GM13977 (cell line): ENCODE data around the gene GLYR1.

ENCODE experiments used
- DNase-seq: peaks from one replicate; pipeline ENCODE4 v3.0.0; 2012; ENCODE audit warnings: low spot score
- in situ Hi-C: fragments of 300-500 bp; cut with MboI; formaldehyde crosslinking; loops from one replicate; pipeline ENCODE4 v1.12.0; 2022; ENCODE audit warnings: low sequenced_read_pairs, low pct_unique_long_range_greater_than_20kb, mixed read lengths, inconsistent platforms; ENCODE audit not compliant: unreplicated experiment
- TF ChIP-seq, protein P1 (sequence below): IDR thresholded peaks from 2 replicates; pipeline ENCODE4 v1.5.1; 2012; ENCODE audit warnings: mild to moderate bottlenecking, control low read depth; ENCODE audit not compliant: insufficient read depth; ENCODE audit errors: extremely low read depth, missing control alignments

The GLYR1 gene

DNA sequence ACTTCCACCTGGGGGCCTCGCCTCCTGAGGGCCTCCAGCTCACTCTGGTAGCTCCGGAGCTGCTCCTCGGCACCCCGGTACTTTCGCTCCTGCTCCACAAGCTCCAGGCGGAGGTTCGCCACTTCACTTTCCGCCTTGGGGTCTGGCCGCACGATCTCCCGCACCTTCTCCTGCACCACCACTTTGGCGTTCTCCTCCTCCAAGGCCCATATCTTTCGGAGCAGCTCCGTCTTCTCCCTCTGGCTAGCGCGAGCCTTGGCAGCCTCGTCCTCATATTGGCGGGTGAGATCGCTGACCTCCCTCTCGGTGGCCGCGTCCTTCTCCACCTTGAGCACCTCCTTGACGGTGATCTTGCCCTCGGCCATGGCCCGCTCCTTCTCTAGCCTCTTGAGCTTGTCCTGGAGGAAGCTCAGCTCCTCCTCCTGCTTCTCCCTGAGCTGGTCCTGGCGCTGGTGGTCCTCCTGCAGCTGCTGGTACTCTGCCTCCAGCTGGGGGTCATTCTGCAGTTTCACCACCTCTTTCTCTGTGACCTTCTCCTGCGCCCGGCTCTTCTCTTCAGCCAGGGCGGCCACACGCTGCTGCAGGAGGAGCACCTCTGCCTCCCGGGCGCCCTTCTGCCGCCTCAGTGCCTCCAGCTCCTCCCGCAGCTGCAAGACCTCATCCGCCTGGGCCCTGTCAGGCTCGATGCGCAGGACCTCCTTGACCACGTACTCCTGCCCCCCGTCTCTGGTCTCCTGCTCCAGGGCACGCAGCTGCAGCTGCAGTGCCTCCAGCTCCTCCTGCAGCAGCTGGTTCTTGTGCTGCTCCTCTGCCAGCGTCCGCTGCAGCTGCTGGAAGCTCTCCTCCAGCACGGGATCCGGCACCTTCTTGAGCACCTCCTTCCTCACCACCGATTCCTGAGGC lies 38.1 kb upstream of the GLYR1 start:
- in situ Hi-C loops = no loop called here

DNA sequence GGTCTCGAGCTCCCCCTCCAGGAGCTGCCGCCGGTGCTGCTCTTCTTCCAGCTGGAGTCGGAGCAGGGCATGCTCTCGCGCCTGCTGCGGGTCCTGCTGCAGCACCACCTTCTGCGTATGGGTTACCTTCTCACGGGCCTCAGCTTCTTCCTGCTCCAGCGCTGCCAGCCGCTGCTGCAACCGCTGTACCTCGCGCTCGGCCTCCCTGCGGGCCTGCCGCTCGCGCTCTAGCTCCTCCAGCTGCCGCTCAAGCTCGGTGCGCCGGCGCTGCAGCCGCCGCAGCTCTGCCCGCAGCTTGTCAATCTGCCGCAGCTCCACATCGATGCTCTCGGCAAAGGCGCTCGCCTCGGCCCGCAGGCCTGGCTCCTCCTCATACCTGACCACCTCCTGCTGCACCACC lies 37.1 kb upstream of the GLYR1 start:
- DNase-seq = no peak
- TF ChIP-seq, protein P1, sequence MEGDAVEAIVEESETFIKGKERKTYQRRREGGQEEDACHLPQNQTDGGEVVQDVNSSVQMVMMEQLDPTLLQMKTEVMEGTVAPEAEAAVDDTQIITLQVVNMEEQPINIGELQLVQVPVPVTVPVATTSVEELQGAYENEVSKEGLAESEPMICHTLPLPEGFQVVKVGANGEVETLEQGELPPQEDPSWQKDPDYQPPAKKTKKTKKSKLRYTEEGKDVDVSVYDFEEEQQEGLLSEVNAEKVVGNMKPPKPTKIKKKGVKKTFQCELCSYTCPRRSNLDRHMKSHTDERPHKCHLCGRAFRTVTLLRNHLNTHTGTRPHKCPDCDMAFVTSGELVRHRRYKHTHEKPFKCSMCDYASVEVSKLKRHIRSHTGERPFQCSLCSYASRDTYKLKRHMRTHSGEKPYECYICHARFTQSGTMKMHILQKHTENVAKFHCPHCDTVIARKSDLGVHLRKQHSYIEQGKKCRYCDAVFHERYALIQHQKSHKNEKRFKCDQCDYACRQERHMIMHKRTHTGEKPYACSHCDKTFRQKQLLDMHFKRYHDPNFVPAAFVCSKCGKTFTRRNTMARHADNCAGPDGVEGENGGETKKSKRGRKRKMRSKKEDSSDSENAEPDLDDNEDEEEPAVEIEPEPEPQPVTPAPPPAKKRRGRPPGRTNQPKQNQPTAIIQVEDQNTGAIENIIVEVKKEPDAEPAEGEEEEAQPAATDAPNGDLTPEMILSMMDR = no peak
- in situ Hi-C loops = no loop called here

More for the DNA sequence above, 38.1 kb upstream of the GLYR1 start:
- no peak for DNase-seq
- TF ChIP-seq, protein P1 = no peak

- in situ Hi-C loops = no loop called here
- TF ChIP-seq, protein P1 = no peak
Measured at GRCh38 chr16:4883501-4883900, 36.4 kb upstream of the GLYR1 start.

GRCh38 chr16:4882633-4883285 lies 35.7 kb upstream of the GLYR1 start:
- DNase-seq = no peak
- in situ Hi-C loops = no loop called here
- TF ChIP-seq, protein P1 = no peak

More at GRCh38 chr16:4883501-4883900, 36.4 kb upstream of the GLYR1 start:
- DNase-seq = no peak

DNA sequence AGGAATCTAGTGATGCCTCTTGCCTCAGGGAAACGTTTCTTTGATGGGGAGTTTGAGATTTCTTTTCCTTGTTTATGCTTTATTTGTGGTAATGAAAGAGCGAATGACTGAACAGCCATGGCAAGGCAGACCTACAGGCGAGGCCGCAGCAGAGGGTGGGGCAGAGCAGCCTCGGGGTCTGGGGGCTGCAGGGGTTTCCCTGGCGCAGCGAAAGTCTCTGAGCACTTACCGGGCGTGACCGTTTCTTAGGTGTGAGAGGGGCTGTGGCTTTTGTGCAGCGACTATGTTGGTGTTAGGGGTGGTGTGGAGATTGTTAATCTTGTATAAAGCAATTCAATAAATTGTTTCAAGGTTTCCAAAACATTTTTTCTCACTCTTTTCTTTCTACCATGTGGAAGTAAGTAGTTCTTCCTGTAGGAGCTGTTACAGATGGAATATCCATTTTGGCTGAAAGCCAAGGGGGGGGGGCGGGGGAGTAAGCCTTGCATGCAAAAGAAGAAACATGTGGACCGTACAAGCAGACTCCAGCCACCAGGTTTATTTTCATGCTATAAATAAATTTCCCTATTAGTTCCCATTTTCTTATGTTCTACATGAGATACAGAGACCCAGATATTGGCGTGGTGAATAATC lies 35.0 kb upstream of the GLYR1 start:
- in situ Hi-C loops = no loop called here
- TF ChIP-seq, protein P1 = no peak
- DNase-seq = no peak

DNA sequence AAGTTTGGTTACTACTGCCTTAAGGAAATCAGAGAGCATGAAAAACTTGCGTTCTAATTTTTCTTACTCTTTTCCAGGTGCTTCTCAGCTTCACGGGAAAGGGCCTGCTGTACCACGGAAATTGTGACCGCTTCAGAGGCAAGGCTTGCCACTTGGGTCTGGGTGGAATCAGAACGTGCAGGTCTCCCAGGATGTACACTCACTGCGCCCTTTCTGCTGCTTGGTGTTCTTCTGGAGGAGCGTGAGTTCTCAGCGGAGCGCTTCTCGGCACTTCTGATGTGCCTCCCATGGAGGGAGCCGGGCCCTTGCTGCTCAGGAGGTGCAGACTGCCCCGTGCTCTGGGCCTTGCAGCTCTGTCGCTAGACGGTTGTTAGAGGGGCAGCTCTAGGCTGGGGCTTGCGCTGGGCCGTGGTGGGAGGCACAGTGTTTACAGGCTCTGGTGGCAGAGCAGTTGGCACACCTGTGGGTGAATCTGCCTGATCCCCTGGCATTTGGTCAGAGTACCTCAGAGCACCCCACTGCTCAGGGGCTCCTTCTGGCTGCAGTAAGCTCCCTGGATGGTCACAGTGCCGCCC lies 33.0 kb upstream of the GLYR1 start:
- DNase-seq = no peak
- in situ Hi-C loops = no loop called here
- TF ChIP-seq, protein P1 = no peak
